DOHH2 (cell line): ENCODE measurements around the gene NOSTRIN.

Experiments used
- CTCF ChIP-seq: fragments of 200-600 bp; sonication (generic); IDR thresholded peaks from one replicate; pipeline ENCODE4 v1.5.1; 2014; ENCODE audit warnings: antibody characterized with exemption, mild to moderate bottlenecking, low read depth, low read length; ENCODE audit not compliant: poor library complexity, severe bottlenecking
- EZH2phosphoT487 ChIP-seq: fragments of 200-600 bp; sonication (generic); IDR thresholded peaks from 2 replicates; pipeline ENCODE4 v1.6.1; 2017; ENCODE audit warnings: borderline replicate concordance, mild to moderate bottlenecking, antibody characterized with exemption, low read length, moderate library complexity, mixed read lengths

DNA sequence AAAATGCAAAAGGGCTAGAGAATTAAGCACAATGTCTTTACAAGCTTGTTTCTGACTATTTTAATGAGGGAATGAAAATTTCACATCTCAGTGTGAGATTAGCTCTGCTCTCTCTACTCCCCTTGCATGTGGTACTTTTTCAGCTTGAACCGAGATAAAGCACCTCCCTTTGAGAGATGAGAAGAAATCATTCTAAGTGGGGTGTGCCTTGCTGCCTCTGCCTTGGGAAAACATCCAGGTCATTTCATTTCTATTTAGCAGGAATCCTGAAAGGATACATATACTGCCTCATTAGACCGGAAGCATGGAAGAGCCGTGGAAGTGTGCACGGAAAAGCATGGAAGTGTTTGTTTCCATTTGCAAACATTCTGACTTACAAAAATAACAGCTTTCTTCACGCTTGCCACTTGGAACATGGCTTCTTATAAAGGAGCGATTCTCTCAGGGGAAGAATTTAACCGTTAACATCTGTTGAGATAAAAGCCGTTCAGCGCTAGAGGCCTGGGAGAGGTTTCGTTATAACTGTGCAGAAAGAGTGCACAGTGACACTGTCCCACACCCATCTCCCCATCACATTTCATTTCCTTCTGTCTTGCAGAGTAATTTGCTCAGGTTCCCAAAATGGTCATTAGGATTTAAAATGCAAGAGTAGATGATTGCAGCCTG is 16.7 kb downstream of the NOSTRIN start:
- TF ChIP-seq CTCF (no peak), EZH2phosphoT487 (no peak)
